ENCODE results near the gene BCR.

BCR gene

DNA sequence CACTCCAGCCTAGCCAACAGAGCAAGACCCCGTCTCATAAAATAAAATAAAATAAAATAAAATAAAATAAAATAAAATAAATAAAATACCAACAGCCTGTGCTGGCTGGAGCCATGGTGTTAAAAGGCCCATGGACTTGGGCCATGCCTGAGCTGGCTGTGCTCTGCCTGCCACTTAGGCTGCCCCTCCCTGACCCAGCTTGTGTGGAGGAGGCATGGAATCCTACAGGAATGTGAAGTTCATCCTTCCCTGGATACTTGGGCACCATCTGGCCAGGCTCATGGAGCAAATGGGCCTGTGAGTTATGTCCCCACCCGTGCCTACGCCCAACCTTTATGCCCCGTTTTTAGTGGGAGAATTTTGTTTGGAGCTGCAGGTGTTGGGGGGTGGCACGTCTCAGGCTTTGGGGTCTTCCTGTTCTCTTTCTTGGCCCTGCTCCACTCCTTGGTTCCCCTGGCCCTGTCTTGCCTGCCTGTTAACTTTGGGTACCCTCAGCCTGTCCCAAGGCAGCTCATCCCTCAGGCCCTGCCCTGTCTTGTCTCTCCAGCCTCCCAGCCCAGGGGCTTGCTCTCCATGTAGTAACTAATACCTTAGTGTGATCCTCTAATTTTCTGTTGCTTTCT, 51.3 kb downstream of the BCR start:
- no peak for DNase-seq (ENCODE audit: low spot score)

DNA sequence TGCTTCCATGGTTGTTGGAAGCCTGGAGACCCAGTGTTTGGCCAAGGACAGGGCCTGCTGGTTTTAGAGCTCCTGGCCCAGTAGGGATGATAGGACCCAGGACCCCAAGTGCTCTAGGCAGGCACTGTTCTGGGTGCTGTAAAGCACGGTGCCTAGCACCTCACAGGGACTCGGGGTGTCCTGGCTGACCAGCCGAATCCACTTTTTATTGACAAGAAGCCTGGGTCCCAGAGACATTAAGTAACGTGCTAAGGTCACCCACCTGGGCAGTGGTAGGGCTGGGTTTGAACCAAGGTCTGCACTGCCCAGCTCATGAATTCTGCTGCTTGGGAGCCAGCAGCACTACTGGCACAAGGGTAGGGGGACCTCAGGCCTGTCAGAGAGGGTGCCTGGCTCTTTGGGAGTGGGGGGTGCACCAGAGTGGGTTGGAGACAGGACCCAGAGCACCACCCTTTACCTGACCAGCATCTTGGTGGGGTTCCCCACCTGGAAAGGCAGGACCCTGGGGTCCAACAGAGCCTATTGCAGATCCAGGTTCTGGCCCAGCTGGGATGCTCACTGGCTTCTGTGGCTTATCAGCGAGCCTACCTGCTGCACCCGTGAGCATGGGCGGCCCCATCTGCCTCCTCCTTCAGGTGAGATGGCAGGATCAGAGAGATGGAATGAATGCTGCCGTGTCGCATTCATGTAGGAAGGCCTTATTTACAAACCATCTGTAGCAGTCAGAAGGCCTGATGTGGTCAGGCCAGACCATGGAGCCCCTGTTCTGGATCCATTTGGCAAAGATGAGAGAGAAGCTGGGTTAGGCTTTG, 52.0 kb downstream of the BCR start:
- DNase-seq (ENCODE audit: low spot score), result no peak

DNA sequence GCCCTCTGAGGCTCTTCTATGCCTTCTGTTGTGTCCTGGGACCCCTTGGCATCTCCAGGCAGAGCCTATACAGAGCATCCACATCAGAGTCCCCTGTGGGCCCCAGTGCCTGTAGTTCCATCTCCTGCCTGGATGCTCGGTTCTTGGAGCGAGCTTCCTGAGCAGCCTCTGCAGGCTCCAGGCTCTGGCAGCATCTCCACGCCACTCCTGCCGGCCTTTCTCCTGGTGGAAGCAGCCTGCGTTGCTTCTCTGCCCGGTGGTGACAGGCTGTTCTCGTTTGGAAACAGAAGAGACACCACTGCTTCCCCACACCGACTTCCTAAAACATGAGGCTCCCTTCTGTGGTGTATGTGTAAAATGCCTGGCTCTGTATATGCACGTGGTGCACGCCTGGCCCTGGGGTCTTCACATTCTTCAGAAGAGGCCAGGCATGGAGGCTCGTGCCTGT, 52.8 kb downstream of the BCR start:
- DNase-seq (ENCODE audit: low spot score), result no peak

DNA sequence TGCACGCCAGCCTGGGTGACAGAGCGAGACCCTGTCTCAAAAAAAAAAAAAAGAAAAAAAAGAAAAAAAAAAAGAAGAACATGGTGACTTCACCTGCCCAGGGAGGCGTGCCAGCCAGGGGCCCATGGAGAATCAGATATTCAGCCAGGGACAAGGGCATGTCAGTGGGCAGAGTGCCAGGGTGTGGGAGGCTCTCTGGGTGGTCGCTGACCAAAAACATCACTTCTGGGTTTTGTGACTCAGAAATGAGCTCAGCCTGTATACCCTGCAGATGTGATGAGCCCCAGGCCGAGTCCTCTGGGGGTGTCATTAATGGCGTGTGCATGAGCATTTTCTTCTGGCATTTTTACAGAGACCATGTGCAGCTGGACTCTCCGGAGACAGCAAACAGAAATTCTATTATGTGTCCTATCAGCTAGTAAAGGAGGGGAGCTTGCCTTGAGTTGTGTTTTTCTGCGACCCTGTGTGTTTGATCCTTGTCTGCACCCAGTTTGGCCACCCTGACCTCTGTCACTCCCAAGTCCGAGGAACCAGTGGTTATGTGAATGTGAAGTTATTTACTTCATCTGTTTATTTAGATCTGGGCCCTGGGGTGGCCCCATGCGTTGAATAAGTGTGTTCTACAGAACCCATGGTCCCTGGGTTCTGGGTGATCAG, 53.6 kb downstream of the BCR start:
- no peak for DNase-seq (ENCODE audit: low spot score)

DNA sequence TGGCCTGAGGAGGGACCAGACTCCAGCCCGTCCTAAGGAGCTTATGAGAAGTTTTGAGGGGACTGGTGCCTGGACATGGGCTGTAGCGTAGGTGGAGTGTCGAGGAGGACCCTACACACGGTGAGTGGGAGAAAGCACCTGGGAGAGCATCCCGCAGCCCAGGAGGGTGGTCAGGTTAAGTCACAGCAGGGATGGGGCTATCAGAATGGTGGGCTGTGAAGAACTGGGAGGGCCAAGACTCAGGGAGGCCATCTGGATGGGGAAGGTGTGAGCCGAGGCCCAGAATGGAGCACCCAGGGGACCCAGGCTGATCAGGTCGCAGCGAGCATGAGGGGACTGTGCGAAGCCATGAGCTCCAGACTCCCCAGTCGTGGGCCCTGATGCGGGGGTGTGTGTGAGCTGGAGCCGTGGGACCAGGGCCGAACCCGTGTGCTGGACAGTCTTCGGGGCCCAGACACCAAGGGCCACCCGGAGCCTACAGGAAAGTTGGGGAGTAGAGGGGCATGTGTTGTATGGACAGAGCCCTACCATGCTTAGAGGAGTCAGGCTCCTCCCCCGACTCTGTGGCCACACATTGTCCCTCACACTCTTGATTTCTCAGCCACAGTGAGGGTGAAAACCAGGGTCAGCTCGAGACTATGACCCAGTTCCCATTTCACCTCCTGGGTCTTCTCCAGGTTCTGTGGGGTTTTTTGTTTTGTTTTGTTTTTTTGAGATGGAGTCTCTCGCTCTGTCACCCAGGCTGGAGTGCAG, 54.3 kb downstream of the BCR start:
- no peak for DNase-seq (ENCODE audit: low spot score)

DNA sequence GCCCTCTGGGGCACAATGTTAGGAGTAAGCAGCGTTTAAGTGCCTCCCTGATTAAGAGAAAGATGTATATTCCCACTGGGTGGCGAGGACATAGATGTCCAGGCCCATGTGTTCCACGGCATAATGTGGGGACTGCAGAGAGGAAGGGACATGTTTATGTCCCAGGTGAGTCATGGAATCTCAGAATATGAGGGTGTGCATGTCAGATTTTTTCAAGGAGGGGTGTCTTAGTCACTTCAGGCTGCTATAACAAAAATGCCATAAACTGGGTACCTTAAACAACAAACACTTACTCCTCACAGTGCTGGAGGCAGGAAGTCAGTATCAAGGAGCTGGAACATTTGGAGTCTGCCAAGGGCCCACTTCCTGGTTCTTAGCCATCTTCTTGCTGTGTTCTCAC, 55.1 kb downstream of the BCR start:
- no peak for DNase-seq (ENCODE audit: low spot score)

DNA sequence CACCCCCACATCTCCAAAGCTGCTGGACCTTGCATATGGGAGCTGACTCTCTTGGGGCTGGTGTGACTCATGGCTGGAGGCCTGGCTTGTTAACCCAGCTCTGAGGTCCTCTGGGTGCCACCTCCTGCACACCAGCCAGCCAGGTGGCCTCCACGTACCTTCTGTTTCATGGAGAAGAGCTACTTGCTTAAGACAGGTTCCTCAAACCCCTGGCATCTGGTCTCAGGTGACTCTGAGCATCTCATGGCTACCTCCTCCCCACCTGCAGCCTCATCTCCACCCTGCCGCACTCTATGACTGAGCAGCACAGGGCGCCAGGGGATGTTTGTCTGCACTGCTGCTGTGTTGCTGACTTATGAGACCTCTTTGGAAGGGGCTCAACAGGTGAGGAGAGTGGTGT, 55.7 kb downstream of the BCR start:
- DNase-seq (ENCODE audit: low spot score), result no peak

DNA sequence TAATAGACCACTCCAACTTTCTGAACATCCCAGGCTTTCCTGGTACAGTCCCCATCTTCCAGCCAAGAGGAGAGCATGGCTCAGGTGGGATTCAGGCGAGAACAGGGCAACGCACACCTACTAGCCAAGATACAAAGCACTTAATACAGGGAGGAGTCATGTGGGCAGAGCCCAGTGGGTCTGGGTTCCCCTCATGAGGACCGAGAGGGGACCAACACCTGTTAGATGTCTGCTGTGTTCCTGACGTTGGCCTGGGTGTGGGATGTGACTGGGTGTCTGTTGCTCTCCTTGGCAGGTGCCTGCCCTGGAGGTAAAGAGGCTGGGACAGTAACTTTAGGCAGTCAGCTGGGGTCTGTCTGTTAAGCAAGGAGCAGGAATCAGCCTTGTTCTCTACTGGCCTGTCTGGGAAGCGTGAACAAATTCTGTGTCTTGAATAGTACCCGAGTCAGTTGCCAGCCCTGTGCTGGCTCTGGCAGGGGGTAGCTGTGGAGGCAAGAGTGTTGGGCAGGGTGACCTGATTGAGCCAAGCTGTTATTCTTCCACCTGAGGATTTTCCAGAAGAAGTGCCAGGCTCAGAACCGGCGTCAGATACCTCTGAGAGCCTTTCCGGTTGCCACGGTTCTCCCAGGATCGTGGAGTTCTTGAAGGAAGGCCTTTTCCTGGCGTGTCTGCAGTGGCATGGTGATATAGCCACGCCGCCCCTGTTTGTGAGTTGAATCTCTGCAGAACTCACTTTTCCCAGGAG, 56.3 kb downstream of the BCR start:
- DNase-seq (ENCODE audit: low spot score), result no peak

DNA sequence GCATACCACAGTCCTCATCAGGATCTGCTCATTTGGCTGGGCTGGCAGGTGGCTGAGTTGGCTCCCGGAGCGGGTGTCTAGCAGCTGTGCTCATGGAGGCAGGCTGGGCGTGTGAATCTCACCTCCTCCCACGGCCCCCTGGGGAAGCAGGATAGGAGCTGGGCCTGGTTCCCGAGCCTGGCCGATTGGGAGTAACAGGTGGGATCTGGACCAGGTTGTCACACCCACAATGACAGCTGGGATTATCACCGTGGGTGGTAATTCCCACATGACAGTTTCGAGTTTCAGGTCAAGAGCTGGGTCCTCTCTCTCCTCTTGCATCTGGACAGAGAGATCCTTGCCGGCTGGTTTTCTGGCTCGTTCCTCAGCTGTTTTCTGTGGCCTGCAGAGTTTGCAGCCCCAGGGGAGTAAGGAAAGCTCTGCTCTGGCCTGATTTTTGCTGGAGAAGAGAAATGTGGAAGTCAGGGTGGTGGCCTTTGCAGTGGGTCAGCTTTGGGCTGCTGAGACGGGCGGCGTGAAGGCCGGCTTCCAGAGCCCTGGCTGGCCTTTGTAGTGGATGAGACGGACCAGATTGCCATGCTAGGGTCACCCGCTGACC, 57.0 kb downstream of the BCR start:
- no peak for DNase-seq (ENCODE audit: low spot score)

DNA sequence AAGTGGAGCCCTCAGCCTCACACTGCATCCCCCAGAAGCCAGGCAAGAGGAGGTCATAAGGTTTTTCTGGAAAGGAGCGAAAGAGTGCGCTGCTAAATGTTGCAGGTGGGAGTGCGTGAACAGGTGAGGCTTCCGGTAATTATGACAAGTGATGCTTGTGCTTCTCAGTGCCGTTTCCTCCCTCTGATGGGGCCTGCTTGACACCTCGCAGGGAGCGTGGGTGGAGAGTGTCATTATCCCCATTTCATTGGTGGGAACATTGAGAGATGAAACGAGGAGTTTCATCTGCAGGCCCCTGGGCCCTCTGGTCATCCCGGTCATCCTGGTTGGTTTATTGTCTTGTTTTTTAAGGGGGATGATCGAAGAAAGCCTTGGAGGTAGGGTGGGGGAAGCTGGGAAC, 57.5 kb downstream of the BCR start:
- no peak for DNase-seq (ENCODE audit: low spot score)

DNA sequence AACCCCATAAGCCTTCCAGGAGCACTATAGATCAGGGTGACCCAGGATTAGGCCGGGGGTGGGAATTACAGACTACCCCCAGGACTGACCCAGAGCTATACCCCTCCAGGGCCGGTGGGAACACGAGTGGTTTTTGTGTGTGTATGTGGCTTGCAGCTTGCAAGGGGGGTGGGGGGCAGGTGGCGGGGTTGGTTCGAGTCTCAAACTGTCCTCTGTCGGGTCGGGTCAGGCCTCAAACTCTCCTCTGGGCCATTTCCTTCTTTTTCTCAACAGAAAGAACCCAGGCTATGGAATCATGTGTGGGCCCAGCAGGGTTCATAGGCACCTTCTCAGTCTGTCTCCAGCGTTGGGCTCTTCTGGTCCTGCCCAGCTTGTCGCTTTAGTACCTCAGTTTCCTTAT, 58.4 kb downstream of the BCR start:
- DNase-seq (ENCODE audit: low spot score), result no peak

DNA sequence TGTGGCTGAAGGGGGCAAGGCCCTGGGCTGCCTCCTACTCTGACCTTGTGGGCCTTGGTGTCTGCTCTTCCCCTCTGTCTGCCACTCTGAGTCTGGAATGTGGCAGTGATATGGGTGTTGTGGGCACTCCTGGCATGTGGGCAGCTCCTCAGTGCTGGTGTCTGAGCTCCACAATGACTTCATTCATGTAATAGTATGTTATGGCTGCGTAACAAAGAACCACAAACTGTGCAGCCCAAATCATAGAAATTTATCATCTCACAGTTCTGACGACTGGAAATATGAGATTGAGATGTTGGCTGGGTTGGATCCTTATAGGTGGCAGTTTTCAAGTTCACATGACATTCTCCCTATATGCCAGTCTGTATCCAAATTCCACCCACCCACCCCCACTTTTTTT, 59.1 kb downstream of the BCR start:
- no peak for DNase-seq (ENCODE audit: low spot score)

DNA sequence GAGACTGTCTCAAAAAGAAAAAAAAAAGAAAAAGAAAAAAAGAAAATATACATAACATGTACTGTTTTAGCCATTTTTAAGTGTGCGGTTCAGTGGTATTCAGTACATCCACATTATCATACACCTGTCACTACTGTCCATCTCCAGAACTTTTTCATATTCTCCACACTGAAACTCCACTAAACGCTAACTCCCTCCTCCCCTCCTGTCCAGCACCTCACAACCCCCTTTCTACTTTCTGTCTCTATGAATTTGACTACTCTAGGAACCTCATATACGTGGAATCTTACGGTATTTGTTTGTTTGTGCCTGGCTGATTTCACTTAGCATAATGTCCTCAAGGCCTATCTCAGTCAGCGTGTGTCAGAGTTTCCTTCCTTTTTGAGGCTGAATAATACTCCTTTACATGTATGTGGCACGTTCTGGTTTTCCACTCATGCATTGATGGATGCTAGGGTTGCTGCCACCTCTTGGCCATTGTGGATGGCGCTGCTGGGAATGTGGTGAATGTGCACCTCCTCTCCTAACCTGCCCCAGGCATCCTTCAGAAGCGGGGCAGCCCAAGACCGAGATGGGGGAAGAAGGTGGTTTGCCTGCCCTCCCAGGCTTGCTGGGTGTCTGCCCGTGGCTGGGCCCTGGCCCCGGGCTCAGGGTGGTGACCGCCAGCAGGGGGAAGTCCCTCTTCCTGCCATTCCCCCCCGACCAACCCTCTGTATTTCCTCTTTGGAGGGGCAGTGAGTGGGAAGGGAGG, 60.5 kb downstream of the BCR start:
- no peak for DNase-seq (ENCODE audit: low spot score)

DNA sequence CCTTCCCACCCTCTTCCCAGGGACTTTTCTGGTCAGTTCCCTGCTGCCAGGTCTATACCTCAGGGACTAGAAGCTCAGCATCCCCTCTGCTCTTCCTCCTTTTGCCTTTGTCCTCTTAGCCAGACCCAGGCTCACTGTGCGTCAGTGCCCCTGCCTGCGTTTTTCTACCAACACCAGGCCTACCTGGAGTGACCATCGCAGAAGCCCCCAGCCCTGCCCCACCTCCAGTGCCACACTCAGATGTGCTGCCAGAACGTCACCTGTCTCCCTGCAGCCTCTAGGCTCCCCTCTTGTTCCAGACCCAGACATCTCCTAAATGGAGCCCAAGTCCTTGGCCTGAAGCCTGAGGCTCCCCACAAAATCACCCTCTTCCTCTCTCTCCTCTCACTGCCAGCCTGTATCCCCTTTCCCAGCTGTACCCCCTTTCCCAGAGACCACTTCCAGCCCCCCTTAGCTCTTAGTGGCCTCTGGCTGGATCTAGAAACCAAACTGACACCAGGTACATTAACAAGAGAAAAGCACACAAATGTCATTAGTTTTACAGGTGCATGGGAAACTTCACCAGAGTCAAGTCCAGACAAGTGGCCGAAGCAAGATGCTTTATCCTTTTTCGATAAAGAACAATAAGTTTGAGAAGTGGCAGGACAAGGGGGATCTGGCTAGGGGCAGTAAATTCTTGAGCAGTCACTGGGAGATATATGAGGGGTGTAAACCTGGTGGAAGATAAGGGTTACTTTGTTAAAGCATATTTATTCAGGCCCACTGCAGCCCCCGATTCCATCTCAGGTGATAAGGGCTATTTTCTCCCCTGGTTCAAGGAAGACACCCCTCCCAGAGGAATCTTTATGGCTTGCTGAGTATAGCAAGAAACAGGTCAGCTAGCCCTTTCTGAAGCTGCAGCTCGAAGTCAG, 61.5 kb downstream of the BCR start:
- DNase-seq (ENCODE audit: low spot score), result no peak

DNA sequence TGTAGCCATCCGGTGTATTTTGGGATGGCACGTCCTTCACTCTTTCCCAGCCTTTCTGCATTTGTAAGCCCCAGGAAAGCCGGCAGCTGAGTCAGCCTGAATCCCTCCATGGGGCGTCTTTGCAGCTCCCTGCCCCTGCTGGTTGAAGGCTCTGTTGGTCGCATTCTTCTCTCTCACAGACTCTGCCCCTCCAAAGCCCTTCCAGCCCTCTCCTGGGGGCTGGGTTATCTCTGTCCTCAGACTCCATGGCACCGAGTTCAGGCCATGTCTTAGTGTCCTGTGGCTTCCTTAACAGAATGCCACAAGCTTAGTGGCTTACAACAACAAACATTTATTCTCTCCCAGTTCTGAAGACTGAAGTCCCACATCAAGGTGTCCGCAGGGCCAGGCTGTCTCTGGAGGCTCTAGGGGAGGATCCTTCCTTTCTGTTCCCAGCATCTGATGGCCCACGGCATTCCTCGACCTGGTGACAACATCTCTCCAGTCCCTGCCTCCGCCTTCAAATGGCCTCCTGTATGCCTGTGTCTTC, 62.2 kb downstream of the BCR start:
- no peak for DNase-seq (ENCODE audit: low spot score)

DNA sequence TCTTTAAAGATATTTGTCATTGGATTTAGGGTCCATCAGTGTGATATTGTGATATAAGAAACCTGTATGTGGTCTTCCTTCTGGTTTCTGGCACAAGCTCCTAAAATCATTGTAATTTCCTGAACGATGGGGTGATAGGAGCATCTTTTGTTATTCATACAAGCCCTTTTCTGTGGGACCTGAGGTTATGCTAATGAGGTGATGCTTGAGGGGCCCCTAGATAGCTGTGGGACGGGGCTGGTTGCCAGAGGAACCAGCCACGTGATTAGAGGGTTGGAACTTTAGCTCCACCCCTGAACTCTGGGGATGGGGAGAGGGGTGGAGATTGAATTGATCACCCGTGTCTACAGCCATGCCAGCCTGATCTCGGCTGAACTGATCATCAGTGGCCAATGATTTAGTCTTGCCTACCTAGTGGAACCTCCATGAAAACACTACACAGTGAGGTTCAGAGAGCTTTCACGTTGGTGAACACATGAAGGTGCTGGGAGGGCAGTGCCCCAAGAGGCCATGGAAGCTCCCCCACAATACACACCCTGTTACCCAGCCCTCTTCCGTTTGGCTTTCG, 62.8 kb downstream of the BCR start:
- DNase-seq (ENCODE audit: low spot score), result no peak

DNA sequence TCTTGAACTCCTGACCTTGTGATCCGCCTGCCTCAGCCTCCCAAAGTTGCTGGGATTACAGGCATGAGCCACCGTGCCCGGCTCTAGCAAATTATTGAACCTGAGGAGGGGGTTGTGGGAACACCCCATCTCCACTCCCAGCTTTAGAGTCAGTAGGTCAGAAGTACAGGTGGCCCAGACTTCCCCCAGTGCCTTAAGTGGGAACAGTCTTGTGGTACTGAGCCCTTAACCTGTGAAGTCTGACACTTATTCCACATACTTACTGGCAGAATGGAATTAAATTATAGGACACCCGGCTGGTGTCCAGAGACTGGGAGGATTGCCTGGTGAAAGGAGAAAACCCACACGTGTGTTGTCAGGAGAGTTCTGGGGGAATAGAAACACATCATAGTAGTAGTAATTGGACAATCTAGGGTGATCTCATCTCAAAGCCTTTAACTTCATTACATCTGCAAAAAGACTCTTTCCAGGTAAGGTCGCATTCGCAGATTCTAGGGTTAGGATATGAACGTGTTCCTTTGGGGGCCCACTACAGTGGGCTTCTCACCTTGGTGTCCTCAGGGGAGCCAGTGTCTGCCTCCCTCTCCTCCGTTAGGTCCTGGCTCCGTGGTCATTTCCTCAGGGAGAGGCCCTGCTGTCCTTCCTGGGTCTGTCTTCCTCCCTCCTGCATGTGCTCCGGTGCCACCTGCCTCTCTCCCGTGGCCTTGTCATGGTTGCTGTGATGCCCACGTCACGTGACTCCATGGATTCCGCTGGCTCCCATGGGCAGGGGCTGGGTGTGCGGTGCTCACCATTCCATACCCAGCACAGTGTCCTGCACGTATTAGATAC, 63.8 kb downstream of the BCR start:
- DNase-seq (ENCODE audit: low spot score), result no peak

DNA sequence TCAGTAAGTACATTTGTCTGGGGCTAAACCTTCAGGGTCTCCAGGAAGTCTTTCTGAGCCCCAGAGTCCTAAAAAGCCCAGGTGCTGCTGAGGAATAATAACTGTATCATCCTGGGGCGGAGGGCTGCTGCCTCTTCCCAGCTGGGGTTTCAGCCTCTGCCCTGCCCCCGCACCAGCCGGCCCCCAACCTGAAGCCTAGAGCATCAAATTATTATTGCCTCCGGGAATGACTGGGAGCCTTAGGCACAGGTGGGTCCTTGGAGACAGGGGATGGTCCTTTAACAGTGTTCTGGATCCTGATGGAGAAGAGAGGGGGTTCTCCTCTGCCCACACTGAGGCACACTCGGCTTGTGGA, 64.4 kb downstream of the BCR start:
- DNase-seq (ENCODE audit: low spot score), result no peak

Measured in SW480 (cell line).